Body of pancreas (tissue), 4 donors: Measurements from ENCODE around the gene PAPPA.

Source experiments
- CTCF ChIP-seq, 7 experiments: fragments of 450-650 bp in 4 of 7; fragments of 200-600 bp in 3 of 7; sonication (generic) in 3 of 7; IDR thresholded peaks; one replicate each; pipeline ENCODE4 v1.5.1; 2016 to 2019; ENCODE audit warnings: antibody characterized with exemption in 7 of 7
- POLR2A ChIP-seq, 3 donors: fragments of 450-650 bp; IDR thresholded peaks; one replicate each; pipeline ENCODE4 v1.6.1; 2016; ENCODE audit warnings: antibody characterized with exemption in 3 of 3, mild to moderate bottlenecking in 2 of 3

- no peak for TF ChIP-seq POLR2A (IDR thresholded peaks at IDR 0.05)
- TF ChIP-seq CTCF (IDR thresholded peaks at IDR 0.05): no peak
These were observed 174.3 kb downstream of the PAPPA start for GRCh38 chr9:116327701-116328405.
